SW480 (cell line): ENCODE measurements around the gene LRBA.
"Not testable (repeated sequence)": the region's sequence is repeated elsewhere in the genome, so short reads cannot be mapped to it uniquely, and the experiment has no call there.

Experiments used
- DNase-seq: peaks from one replicate; pipeline ENCODE4 v3.0.0-alpha.2; 2016; ENCODE audit warnings: low spot score

LRBA gene

DNA sequence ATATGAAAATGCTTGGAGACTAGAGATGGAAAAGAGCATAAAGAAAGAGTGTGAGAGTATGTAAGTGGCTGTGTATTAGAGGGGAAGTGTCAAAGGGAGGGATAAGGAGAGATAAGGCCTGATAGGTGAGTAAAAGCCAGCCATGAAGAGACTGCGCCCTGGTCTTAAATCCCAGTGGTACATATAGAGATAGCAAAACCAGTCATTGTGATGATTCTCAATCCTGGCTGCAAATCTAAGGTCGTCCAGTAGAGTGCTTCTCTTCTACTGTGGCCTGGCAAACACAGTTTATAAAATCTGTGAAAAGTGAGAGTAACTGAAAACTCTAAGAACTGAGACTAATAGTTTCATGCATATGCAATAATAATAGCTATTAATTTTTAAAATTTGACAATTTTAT, 346.3 kb downstream of the LRBA start:
- DNase-seq, result no peak

DNA sequence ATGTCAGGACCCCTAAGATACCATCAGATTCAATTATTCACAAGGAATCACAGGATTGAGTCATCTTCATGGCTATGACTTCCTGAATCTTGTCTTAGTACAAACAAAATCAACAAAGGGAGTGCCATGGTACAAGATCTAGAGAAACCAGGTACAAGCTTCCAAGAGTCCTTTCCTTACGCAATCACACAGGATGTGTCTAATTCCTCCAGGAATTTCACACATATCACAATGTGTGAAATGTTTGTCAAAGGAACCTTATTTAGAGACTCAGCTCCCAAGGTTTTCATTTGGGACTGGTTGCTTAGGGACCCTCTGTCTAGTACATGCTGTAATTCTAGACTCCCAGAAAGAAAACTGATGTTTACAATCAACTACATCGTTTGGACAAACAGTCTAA, 350.1 kb downstream of the LRBA start:
- DNase-seq, result no peak

DNA sequence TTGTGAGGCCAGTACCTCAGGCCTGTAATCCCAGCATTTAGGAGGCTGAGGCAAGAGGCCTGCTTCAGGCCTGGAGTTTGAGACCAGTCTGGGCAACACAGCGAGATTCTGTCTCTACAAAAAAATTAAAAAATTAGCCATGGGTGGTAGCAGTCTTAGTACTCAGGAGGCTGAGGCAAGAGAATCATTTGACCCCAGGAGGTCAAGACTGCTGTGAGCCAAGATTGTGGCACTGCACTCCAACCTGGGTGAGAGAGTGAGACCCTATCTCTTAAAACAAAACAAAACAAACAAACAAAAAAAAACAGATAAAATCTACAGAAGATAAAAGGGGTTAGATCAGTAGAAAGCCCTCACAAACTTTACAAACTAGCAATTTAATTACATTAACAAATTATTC, 352.4 kb downstream of the LRBA start:
- DNase-seq, result no peak

DNA sequence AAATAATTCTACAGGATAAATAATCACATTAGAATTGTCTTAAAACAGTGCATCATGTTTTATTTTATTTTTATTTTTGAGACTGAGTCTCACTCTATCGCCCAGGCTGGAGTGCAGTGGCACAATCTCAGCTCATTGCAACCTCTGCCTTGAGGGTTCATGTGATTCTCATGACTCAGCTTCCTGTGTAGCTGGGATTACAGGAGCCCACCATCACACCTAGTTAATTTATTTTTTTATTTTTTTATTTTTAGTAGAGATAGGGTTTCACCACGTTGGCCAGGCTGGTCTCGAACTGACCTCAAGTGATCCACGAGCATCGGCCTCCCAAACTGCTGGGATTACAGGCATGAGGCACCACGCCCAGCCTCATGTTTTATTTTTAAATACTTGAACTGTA, 353.5 kb downstream of the LRBA start:
- not testable (repeated sequence) for DNase-seq

DNA sequence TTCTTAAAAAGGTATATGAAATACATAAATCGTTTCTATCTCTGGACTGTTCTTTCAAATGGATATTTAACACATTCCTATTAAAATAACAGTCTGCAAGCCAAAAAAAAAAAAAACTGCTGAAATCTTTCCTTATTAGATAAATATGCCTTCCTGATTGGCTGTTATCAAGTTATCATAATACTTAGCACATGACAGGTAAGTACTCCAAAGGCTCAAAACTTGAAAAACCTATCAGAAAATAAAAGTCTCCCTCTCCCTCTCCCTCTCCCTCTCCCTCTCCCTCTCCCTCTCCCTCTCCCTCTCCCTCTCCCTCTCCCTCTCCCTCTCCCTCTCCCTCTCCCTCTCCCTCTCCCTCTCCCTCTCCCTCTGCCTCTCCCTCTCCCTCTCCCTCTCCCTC, 356.8 kb downstream of the LRBA start:
- DNase-seq, result not testable (repeated sequence)

DNA sequence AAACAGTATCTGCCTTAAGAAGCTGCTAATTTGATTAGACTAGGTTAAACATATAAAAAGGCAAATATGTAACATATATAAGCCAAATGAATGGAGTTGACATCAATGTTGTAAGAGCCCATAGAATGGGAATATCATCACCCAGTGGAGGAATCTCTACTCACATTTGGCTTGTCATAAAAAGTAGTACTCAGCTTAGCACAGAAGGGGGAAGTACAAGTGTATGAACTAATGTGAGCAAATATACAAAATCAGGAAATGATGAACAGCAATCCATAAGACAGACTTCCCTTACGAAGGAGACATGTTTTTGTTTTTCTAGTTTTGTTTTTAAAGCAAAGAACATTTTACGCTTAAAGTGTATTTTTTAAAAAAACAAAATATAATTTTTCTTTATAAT, 358.2 kb downstream of the LRBA start:
- no peak for DNase-seq

DNA sequence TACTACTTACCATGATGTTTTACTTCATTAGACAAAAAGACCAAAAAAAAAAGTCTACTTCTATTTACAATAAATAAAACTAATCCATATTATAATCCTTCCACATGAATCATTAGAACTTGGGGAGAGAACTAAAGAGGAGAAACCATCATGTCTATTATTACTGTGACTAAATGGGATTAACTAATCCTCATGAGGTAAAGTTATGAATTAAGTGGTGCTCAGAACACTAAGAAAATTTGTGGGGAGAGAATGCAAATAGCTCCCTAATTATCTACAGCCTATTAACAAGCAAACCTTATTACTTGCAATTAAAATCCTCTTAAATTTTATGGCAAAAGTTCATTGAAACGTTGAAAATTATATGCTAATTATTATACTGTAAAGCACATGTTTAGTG, 364.3 kb downstream of the LRBA start:
- DNase-seq, result no peak

DNA sequence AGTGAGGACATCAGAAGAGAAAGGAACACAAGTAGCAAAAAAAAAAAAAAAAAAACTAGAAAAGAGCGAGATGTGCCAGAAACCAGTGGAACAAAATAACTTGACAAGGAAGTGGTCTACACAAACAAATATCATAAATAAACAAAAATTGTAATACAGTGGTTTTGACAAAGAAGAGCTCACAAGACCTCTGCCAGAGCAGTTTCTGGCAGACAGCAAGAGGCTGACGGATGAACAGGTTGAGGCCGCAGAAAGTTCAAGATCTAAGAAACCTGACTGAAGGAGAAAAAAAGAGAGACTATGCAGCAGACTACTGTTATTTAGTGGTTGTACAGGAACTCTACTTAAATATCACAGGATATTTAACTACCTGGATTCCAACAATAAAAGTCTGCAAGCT, 367.0 kb downstream of the LRBA start:
- no peak for DNase-seq

DNA sequence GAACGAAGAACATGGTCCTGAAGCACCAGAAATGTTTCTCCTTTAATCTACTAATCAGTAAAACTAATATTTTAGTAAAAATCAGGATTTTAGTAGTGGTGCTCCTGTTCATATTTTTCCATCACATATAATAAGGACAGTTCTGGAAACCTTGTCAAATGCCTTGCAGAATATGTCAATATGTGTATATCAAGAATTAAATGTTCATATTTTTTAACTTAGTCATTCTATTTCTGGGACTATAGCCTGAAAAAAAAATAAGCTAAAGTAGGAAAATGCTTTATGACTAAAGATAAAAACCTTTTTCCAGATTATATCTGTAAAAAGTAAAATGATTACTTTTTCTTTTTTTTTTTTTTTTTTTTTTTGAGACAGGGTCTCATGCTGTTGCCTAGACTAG, 368.1 kb downstream of the LRBA start:
- no peak for DNase-seq

DNA sequence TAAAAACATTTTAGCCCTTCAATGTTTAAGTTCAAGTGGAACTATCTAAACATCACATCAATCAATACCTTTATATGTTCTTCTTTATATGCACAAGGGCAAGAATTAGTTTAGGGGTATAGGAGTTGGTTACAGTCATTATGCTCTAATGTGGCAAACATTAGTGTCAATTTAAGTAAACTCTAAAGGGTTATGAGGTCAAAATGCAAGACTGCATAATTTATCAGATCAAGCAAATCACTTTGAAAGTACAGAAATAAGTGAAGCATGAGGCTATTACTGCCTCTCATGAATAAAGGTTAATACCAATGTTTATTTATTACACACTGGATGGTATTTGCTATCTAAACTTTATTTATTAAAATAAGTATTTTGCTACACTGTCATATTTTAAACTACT, 373.5 kb downstream of the LRBA start:
- DNase-seq, result no peak

DNA sequence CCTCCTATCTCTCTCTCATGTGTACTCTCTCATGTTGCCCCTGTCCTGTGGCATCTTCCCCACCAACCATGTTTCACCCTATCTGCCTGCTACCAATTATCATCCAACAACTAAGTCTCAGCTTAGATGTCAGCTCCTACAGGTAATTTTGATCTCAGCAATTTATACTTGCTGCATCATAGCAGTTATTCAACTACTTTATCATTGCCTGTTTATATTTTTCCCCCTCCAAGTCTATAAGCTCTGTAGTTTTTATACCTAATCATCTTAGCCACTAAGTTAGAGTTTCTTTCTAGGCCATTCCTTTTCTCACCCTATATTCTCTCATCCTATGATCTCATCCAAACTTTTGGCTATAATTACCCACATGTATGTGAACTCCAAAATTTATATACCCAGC, 382.4 kb downstream of the LRBA start:
- no peak for DNase-seq

DNA sequence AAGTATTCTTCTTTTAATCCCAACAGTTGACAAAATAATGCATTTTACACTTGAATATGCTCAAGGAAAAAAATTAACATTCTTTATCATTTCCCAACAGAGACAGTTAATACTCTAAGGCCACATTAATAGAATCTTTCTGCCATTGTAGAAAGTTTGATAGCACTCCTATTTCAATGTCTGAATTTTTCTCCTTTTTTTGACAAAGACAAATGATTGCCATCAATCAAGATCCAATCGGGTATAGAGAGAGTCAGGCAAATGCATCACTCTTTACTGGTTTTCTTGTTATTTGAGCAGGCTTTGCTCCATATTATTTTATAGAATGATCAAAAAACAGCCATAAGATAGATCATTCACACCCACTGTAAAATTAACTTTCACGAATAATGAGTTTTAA, 387.0 kb downstream of the LRBA start:
- DNase-seq, result no peak

DNA sequence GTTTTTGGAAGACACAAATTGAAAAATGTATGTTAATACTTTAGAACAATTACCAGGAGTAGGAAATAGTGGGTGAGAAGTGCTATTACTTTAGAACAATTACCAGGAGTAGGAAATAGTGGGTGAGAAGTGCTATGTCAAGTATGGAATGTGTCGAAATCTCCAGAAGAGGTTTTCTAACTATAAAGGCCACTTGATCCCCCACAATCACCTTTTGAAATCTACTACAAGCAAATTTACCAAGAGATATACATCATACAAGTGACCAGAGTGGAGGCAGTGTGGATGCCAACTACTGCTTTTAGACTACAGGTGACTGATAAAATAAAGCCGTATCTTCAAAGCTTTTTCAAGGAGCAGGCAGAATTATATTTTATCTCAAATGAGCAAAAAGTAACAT, 390.1 kb downstream of the LRBA start:
- DNase-seq, result no peak

DNA sequence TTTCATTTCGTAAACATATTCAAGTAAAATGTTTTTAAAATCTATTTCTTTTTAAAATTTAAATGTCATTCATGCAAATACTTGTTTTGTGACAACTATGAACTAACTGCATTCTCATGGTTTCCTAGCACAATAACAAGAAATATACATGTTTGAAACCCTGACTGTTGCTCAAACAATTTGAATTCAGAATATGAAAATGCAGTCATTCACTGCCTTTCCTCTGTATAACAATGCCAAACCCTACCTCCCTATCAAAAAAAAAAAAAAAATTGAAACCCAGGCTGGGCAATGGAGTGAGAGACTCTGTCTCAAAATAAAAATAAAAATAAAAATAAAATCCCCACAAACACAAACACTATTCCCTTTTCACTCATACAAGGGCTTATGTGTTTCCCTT, 391.0 kb downstream of the LRBA start:
- no peak for DNase-seq

DNA sequence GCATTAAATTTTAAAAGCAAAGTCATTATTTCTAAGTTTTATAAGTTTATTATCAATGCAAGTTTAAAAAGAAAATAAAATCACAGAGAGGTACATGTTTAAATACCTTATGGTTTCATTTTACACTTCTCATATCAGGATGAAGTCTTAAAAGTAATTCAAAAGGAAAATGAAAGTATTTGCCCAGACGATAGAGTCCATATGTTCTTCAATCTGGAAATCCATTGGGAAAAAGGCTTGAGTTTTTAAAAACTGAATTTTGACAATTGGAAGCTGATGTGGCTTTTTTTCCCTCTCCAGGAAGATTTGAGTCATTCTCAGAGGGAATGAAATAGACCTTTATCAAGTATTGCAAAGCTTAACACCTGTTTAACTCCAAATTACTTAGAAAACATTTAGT, 396.0 kb downstream of the LRBA start:
- DNase-seq, result no peak

DNA sequence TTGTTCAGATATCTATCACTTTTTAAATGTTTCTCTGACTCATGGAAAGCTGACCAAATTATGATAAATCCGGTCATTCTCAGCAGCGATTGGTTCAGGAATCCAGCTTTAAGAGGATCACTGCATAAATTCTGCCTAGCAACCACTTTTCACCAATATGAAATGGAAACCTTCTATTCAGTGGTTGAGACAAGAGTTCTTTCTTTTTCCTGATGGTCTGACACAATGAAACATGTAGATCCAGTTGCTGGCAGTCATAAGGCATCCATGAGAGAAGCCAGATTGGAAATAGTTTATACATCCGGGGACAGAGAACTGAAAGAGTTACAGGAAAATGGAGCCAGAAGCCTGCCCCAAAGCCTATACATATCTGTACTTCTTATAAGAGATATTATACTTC, 406.0 kb downstream of the LRBA start:
- no peak for DNase-seq

DNA sequence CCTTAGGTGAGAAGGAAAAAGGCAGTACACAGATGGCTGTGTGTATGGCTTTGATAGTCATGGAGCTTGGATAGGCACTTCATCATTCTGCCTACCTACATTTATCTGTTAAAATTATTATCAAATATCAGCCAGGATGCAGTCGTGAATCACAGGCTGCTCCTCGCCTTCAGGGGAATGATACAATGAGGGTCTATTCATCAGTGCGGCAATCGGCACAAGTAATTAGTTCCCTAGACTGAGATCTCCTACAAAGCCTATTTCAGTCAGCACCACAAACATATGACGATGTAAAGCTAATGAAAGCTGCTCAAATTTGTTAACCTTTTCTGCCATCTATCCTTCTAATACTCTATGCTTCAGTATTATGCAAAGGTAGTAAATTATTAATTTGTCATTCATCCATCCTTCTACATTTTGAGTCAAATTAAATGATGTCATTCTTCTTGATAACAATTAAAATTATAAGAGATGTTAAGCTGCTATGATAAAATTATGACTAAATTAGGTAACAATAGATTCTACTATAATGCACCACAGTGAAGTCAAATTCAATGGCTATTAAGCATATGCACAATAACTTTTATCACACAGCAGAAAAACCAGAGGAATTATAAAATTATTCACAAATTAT, 414.2 kb downstream of the LRBA start:
- DNase-seq, result no peak

DNA sequence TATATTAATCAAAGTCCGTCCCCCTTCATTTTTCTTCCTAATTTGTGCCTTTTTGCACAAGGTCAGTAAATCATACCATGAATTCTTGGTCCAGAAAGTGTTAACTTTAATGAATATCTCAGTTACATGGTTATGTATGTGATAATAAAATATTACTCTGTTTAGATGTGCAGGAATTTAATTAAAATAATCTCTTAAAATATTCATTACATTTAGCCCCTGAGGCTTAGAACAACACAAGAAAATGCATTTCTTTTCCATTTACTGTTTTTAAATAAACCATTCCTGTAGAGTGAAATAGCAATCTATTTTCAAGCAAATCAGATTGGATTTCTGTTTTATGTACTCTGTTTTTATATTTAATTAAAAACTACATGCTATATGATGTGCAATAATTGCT, 415.5 kb downstream of the LRBA start:
- no peak for DNase-seq

DNA sequence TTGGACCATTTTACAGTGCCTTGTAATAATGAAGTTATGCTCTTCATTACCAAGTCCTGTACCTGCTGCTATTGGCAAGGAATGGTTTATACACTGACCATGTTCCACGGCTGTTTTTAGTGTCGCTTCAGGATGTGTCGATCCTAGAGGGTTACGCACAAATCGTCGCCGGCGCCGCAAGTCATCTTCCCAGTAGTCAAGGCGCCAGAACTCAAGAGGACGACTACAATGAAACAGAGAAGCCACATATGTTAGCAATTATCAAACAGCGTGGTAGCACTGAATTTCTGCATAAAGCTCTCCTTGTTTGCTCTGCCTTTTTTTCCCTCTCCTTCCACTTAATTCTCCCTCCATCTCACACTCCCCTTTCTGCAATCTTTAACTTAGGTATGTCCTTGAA, 416.2 kb downstream of the LRBA start:
- DNase-seq, result no peak

DNA sequence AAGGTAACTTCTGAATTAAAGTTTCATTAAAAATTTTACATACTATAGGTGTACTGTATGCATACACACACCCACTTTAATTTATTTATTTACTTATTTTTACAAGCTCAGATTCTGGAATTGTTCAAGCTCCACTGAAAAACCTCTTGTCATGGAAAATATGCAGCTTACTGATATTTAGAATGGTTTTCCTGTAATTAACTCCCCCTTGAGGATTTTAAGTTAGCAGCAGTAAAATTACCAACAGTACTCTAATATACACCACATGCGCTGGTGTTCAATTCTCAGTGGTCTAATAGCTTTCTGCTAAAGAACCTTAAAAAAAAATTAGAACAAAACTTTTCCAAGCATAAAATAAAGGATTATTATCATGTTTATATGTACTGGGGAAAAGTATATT, 421.1 kb downstream of the LRBA start:
- no peak for DNase-seq

DNA sequence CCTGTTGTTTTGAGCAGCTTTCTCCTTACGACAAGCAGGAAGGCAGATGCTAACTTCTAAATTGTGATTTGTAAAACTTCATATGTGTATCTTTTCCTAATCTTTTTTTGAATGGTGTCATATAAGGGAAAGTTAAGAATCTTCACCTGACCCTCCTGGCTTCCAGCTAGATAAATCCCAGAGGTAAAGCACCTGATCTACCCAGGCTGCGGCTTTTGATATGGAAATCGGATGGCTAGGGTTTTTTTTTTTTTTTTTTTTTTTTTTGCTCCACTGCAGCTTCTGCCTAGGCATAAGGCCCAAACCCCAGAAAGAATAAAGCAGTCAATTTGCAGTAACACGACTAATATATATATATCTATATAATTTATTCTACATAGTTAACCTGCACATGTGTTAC, 423.2 kb downstream of the LRBA start:
- DNase-seq, result no peak

DNA sequence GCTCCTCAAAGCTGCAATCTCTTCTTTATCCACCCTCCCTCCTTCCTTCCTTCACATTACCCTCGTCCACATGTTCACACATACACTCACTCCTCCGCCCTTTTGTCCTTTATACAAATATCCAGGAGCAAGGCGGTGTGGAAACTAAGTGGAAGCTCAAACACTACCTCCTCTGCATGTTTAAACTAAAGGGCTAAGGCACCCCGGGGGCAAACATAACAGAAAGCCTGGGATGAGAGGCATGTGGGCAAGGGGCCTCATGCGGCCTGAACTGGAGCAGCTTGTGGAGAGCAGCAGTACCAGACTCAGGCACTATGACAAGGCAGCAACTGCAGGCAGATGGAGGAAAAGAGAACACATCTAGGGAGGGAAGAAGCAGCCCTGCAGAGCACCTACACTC, 423.7 kb downstream of the LRBA start:
- no peak for DNase-seq

DNA sequence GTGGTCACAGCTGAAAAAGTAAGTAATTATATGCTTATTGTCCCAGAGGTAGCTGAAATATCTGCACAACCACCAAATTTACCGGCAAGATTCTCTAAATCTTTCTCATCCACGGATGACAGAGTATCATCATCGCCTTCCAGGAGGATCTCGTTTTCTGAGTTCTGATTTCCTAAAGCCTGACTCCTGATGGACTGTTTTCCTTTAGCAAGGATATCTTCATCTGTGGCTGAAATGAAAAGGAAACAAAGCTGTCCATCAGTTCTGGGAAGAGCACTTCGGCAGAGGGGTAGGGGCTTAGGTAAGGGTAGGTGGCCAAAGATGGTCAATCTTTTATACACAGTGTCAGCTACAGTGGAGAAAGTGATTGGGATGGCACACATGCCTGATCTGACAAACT, 424.5 kb downstream of the LRBA start:
- DNase-seq, result no peak

DNA sequence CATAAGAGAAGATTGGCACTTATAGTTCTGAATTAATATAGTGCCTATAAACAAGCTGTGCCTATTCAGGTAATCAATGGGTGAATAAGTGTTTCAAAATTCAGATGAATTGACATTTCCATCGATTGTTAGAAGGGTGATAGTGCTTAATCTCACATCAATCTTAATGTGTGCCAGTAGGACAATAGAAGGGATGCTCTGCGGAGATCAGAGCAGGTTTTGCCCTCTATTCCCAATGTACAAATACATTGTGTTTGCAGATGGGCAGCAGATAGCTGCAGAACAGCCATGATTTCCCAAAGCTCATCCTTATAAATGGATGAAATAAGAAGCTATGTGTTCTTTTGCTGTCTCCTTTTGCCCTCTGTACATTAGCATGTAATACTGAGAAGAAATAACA, 425.9 kb downstream of the LRBA start:
- no peak for DNase-seq

DNA sequence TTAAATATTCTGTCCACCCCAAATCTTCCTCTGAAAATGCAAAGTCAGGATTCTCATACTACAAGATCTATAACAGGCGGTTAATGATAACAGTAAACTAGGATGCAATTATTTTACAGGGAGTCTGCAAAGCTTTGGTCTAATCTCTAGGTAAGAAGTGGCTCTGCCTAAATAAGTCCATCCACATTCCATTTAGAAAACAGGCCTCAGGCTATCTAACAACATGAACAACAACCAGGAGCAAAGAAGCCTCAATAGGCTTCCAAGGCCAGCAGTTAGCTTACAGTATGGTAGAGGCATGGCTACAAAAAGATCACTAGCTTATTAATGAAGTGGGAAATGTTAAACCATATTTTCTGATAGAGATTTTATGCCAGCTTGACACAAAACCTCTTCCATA, 426.8 kb downstream of the LRBA start:
- no peak for DNase-seq
